Measurements from ENCODE around the gene DEPDC1B.

DEPDC1B gene

GRCh38 chr5:60710362-60710761 is 10.4 kb upstream of the DEPDC1B start:
- in situ Hi-C loops (cut with MboI; ENCODE audit: low pct_unique_long_range_greater_than_20kb, low sequenced_read_pairs, unreplicated experiment), result no loop called here
- TF ChIP-seq CTCF (IDR thresholded peaks at IDR 0.05; ENCODE audit: extremely low read depth, insufficient read depth, missing control alignments), result no peak
- no peak for DNase-seq (ENCODE audit: low spot score)

- TF ChIP-seq CTCF (IDR thresholded peaks at IDR 0.05; ENCODE audit: extremely low read depth, insufficient read depth, missing control alignments), result no peak
- no peak for DNase-seq (ENCODE audit: low spot score)
- in situ Hi-C loops (cut with MboI; ENCODE audit: low pct_unique_long_range_greater_than_20kb, low sequenced_read_pairs, unreplicated experiment), result no loop called here
Measured at GRCh38 chr5:60705144-60705543, 5.2 kb upstream of the DEPDC1B start.

- no peak for TF ChIP-seq CTCF (IDR thresholded peaks at IDR 0.05; ENCODE audit: extremely low read depth, insufficient read depth, missing control alignments)
- in situ Hi-C loops (cut with MboI; ENCODE audit: low pct_unique_long_range_greater_than_20kb, low sequenced_read_pairs, unreplicated experiment), result no loop called here
Measured at GRCh38 chr5:60703944-60704343, 4.0 kb upstream of the DEPDC1B start.

GRCh38 chr5:60701321-60701968 is 1.5 kb upstream of the DEPDC1B start:
- DNase-seq (ENCODE audit: low spot score), result no peak
- TF ChIP-seq CTCF (IDR thresholded peaks at IDR 0.05; ENCODE audit: extremely low read depth, insufficient read depth, missing control alignments), result no peak
- in situ Hi-C loops (cut with MboI; ENCODE audit: low pct_unique_long_range_greater_than_20kb, low sequenced_read_pairs, unreplicated experiment), result no loop called here

More at GRCh38 chr5:60703944-60704343, 4.0 kb upstream of the DEPDC1B start:
- no peak for DNase-seq (ENCODE audit: low spot score)

GRCh38 chr5:60700416-60700757 is 421 bp upstream of the DEPDC1B start:
- in situ Hi-C loops (cut with MboI; ENCODE audit: low pct_unique_long_range_greater_than_20kb, low sequenced_read_pairs, unreplicated experiment), result no loop called here
- no peak for DNase-seq (ENCODE audit: low spot score)
- TF ChIP-seq CTCF (IDR thresholded peaks at IDR 0.05; ENCODE audit: extremely low read depth, insufficient read depth, missing control alignments), result no peak

GRCh38 chr5:60699288-60699608 is 718 bp downstream of the DEPDC1B start:
- no peak for TF ChIP-seq CTCF (IDR thresholded peaks at IDR 0.05; ENCODE audit: extremely low read depth, insufficient read depth, missing control alignments)
- no peak for DNase-seq (ENCODE audit: low spot score)
- in situ Hi-C loops (cut with MboI; ENCODE audit: low pct_unique_long_range_greater_than_20kb, low sequenced_read_pairs, unreplicated experiment), result loop anchor here (25.0 kb wide), 1 partner anchor 138 kb away; the partner anchor contains the start of gene ELOVL7

Data from GM13977 (cell line).